ENCODE measurements around the gene TTC34.

Gene TTC34

DNA sequence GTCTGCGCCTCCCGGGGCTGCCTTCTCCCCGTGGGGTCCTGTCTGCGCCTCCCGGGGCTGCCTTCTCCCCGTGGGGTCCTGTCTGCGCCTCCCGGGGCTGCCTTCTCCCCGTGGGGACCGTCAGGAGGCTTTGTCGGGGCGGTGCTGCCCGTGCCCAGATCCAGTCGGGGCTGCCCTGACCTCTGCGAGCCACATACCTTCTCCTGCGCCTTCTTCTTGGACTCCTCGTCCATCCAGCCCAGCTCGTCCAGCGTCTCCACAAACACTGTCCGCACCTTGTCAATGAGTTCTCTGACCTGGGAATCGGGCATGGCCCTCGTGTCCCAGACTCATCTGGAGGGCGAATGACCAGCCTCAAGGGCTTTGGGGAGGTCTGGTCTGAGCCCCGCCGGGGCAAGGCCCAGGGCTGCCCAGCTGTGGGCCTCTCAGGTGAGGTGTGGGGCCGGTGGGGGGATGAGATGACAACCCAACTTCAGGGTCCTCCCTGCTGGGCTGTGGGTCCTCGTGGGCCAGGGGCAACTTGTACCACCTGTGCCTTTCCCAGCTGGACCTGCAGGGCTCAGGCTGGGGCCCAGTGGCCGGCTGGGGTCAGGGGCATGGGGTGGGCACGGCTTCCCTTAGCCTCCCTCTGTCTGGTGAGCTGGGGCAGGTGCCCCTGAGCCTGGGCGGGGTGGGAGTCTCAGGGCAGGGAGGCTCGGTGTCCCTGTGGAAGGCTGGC, 205.5 kb downstream of the TTC34 start:
- no peak overlapping the region for H3K27ac ChIP-seq (ENCODE audit: low read length)
- no peaks in the 10 kb centered on the region for H3K27me3 ChIP-seq (ENCODE audit: insufficient read depth, low read length, poor library complexity)
- DNase-seq (no peak), ATAC-seq (ENCODE audit: insufficient read depth, low read depth) (no peak)
- peaks cover 3% of the 10 kb centered on the region for H3K9me3 ChIP-seq (ENCODE audit: insufficient read depth, low read length, severe bottlenecking)
- H3K4me1 ChIP-seq (ENCODE audit: insufficient read depth, low read length), result no peaks in the 10 kb centered on the region
- H3K36me3 ChIP-seq (ENCODE audit: insufficient read depth, low read length), result no peaks in the 10 kb centered on the region
- H3K4me2 ChIP-seq (ENCODE audit: insufficient read depth, low read length), result no peak overlapping the region
- H4K20me1 ChIP-seq (ENCODE audit: insufficient read depth, low read length), result no peaks in the 10 kb centered on the region
- H3K79me2 ChIP-seq (ENCODE audit: insufficient read depth, low read length), result no peaks in the 10 kb centered on the region
- H3K9ac ChIP-seq (ENCODE audit: low read depth, low read length), result no peak overlapping the region
- no peak overlapping the region for H2AFZ ChIP-seq (ENCODE audit: low read depth, low read length)
- no peak overlapping the region for H3K4me3 ChIP-seq (ENCODE audit: low read depth in 1 of 2, low read length in 2 of 2)
- no peak for TF ChIP-seq CTCF (IDR thresholded peaks at IDR 0.05; ENCODE audit: borderline replicate concordance, extremely low read depth, low read length, poor library complexity, severe bottlenecking)

GRCh38 chr1:2595261-2595811, 206.2 kb downstream of the TTC34 start:
- Histone ChIP-seq H4K20me1 (ENCODE audit: insufficient read depth, low read length) (no peaks in the 10 kb centered on the region), H3K9ac (ENCODE audit: low read depth, low read length) (no peak overlapping the region), H3K9me3 (ENCODE audit: insufficient read depth, low read length, severe bottlenecking) (peaks cover 3% of the 10 kb centered on the region), H3K4me2 (ENCODE audit: insufficient read depth, low read length) (no peak overlapping the region), H3K79me2 (ENCODE audit: insufficient read depth, low read length) (no peaks in the 10 kb centered on the region), H3K36me3 (ENCODE audit: insufficient read depth, low read length) (no peaks in the 10 kb centered on the region), H3K27ac (ENCODE audit: low read length) (no peak overlapping the region), H3K27me3 (ENCODE audit: insufficient read depth, low read length, poor library complexity) (no peaks in the 10 kb centered on the region), H3K4me3 (ENCODE audit: low read depth in 1 of 2, low read length in 2 of 2) (no peak overlapping the region), H3K4me1 (ENCODE audit: insufficient read depth, low read length) (no peaks in the 10 kb centered on the region), H2AFZ (ENCODE audit: low read depth, low read length) (no peak overlapping the region)
- no peak for ATAC-seq (ENCODE audit: insufficient read depth, low read depth)
- DNase-seq, result no peak
- TF ChIP-seq CTCF (IDR thresholded peaks at IDR 0.05; ENCODE audit: borderline replicate concordance, extremely low read depth, low read length, poor library complexity, severe bottlenecking), result no peak
- TF ChIP-seq EZH2 (IDR thresholded peaks at IDR 0.05; ENCODE audit: borderline replicate concordance, low read depth, low read length, severe bottlenecking), result no peak

GRCh38 chr1:2594641-2595131, 206.8 kb downstream of the TTC34 start:
- Histone ChIP-seq H3K79me2 (ENCODE audit: insufficient read depth, low read length) (no peaks in the 10 kb centered on the region), H3K4me1 (ENCODE audit: insufficient read depth, low read length) (no peaks in the 10 kb centered on the region), H3K36me3 (ENCODE audit: insufficient read depth, low read length) (no peaks in the 10 kb centered on the region), H4K20me1 (ENCODE audit: insufficient read depth, low read length) (no peaks in the 10 kb centered on the region), H3K4me2 (ENCODE audit: insufficient read depth, low read length) (no peak overlapping the region), H3K9me3 (ENCODE audit: insufficient read depth, low read length, severe bottlenecking) (peaks cover 3% of the 10 kb centered on the region), H3K4me3 (ENCODE audit: low read depth in 1 of 2, low read length in 2 of 2) (no peak overlapping the region), H3K27ac (ENCODE audit: low read length) (no peak overlapping the region), H3K27me3 (ENCODE audit: insufficient read depth, low read length, poor library complexity) (no peaks in the 10 kb centered on the region), H2AFZ (ENCODE audit: low read depth, low read length) (no peak overlapping the region), H3K9ac (ENCODE audit: low read depth, low read length) (no peak overlapping the region)
- TF ChIP-seq CTCF (IDR thresholded peaks at IDR 0.05; ENCODE audit: borderline replicate concordance, extremely low read depth, low read length, poor library complexity, severe bottlenecking), result no peak
- no peak for TF ChIP-seq EZH2 (IDR thresholded peaks at IDR 0.05; ENCODE audit: borderline replicate concordance, low read depth, low read length, severe bottlenecking)
- ATAC-seq (ENCODE audit: insufficient read depth, low read depth), result no peak
- no peak for DNase-seq

Measured in DND-41 (cell line).